WTC11 (cell line): ENCODE results near the gene SLC44A5. TPM values are rescaled to one million over a fixed set of nuclear protein-coding genes. Genes with fewer than 3 reads are reported as not detected.
"Not testable (repeated sequence)": the region's sequence is repeated elsewhere in the genome, so short reads cannot be mapped to it uniquely, and the experiment has no call there.

Experiments used
- ATAC-seq: fragments of 200-7000 bp; cut with Tn5 transposase; 2 replicates; pipeline ENCODE4 v1.10.0; 2021; ENCODE audit warnings: mild to moderate bottlenecking, moderate library complexity
- CTCF ChIA-PET: fragments of 300-600 bp; sonication (Branson Sonifier 250); formaldehyde crosslinking; loops from one replicate; lab custom pipeline; 2021; ENCODE audit warnings: antibody characterized with exemption; lab: Charles Lee
- POLR2A ChIA-PET: fragments of 350-600 bp; sonication (Branson Sonifier 250); formaldehyde crosslinking; loops from one replicate; lab custom pipeline; 2021; ENCODE audit warnings: antibody characterized with exemption; lab: Charles Lee
- DNase-seq: peaks from one replicate; pipeline ENCODE4 v3.0.0; 2021; ENCODE audit warnings: low spot score
- H3K27ac Mint-ChIP-seq: 2 replicates; pipeline ENCODE4 v1.8.0; 2021; ENCODE audit warnings: mixed read lengths
- H3K27me3 Mint-ChIP-seq: 2 replicates; pipeline ENCODE4 v1.8.0; 2021; ENCODE audit warnings: low read depth, mild to moderate bottlenecking, moderate library complexity, mixed read lengths
- H3K36me3 Mint-ChIP-seq: 2 replicates; pipeline ENCODE4 v1.8.0; 2021; ENCODE audit warnings: mixed read lengths
- H3K4me1 Mint-ChIP-seq: 2 replicates; pipeline ENCODE4 v1.8.0; 2022; ENCODE audit warnings: mixed read lengths
- H3K4me3 Mint-ChIP-seq: 2 replicates; pipeline ENCODE4 v1.8.0; 2021; ENCODE audit warnings: mild to moderate bottlenecking, moderate library complexity, mixed read lengths
- H3K9me3 Mint-ChIP-seq: 2 replicates; pipeline ENCODE4 v1.8.0; 2021; ENCODE audit warnings: mixed read lengths
- AR ChIP-seq: fragments of 250-450 bp; sonication (Bioruptor Pico); IDR thresholded peaks from 2 replicates; pipeline ENCODE4 v1.9.0; 2021; ENCODE audit warnings: mild to moderate bottlenecking
- CREB1 ChIP-seq: sonication (generic); formaldehyde crosslinking; IDR thresholded peaks from 2 replicates; pipeline ENCODE4 v1.8.0; 2023; ENCODE audit warnings: mild to moderate bottlenecking, missing genetic modification reagents
- FOXJ3 ChIP-seq: sonication (generic); formaldehyde crosslinking; IDR thresholded peaks from 2 replicates; pipeline ENCODE4 v1.9.0; 2021; ENCODE audit warnings: missing genetic modification reagents, mild to moderate bottlenecking, borderline replicate concordance
- FOXK1 ChIP-seq: sonication (generic); formaldehyde crosslinking; IDR thresholded peaks from 2 replicates; pipeline ENCODE4 v1.8.0; 2022; ENCODE audit warnings: mild to moderate bottlenecking, moderate library complexity, missing genetic modification reagents
- FOXP1 ChIP-seq: sonication (generic); formaldehyde crosslinking; IDR thresholded peaks from 2 replicates; pipeline ENCODE4 v1.8.0; 2022; ENCODE audit warnings: missing genetic modification reagents, mild to moderate bottlenecking, moderate library complexity, borderline replicate concordance
- JAZF1 ChIP-seq: fragments of 250-450 bp; sonication (Bioruptor Pico); IDR thresholded peaks from 2 replicates; pipeline ENCODE4 v1.9.0; 2021; ENCODE audit warnings: moderate library complexity, mild to moderate bottlenecking, inconsistent platforms
- JUN ChIP-seq: sonication (generic); formaldehyde crosslinking; IDR thresholded peaks from 2 replicates; pipeline ENCODE4 v1.8.0; 2023; ENCODE audit warnings: mild to moderate bottlenecking, missing genetic modification reagents
- PRRX2 ChIP-seq: fragments of 250-450 bp; sonication (Bioruptor Pico); IDR thresholded peaks from 2 replicates; pipeline ENCODE4 v1.8.0; 2021; ENCODE audit warnings: mild to moderate bottlenecking
- SMAD3 ChIP-seq: sonication (generic); formaldehyde crosslinking; IDR thresholded peaks from 2 replicates; pipeline ENCODE4 v1.8.0; 2022; ENCODE audit warnings: missing genetic modification reagents, mild to moderate bottlenecking, borderline replicate concordance
- SP1 ChIP-seq: sonication (generic); formaldehyde crosslinking; conservative IDR thresholded peaks from 2 replicates; pipeline ENCODE4 v1.8.1; 2022; ENCODE audit warnings: missing genetic modification reagents
- ZBTB21 ChIP-seq: sonication (generic); formaldehyde crosslinking; IDR thresholded peaks from 2 replicates; pipeline ENCODE4 v1.8.1; 2023; ENCODE audit warnings: mild to moderate bottlenecking, missing genetic modification reagents, borderline replicate concordance
- ZBTB43 ChIP-seq: sonication (generic); formaldehyde crosslinking; IDR thresholded peaks from 2 replicates; pipeline ENCODE4 v1.8.1; 2023; ENCODE audit warnings: mild to moderate bottlenecking, missing genetic modification reagents
- ZNF121 ChIP-seq: sonication (generic); formaldehyde crosslinking; IDR thresholded peaks from 2 replicates; pipeline ENCODE4 v1.8.0; 2023; ENCODE audit warnings: missing genetic modification reagents
- ZNF232 ChIP-seq: sonication (generic); formaldehyde crosslinking; IDR thresholded peaks from 2 replicates; pipeline ENCODE4 v1.8.0; 2022; ENCODE audit warnings: mild to moderate bottlenecking, missing genetic modification reagents
- ZNF281 ChIP-seq: sonication (generic); formaldehyde crosslinking; IDR thresholded peaks from 2 replicates; pipeline ENCODE4 v1.8.0; 2023; ENCODE audit warnings: mild to moderate bottlenecking, missing genetic modification reagents
- ZNF396 ChIP-seq: fragments of 250-450 bp; sonication (Bioruptor Pico); IDR thresholded peaks from 2 replicates; pipeline ENCODE4 v1.8.0; 2021; ENCODE audit warnings: mild to moderate bottlenecking, moderate library complexity, borderline replicate concordance
- ZNF416 ChIP-seq: fragments of 250-450 bp; sonication (Bioruptor Pico); IDR thresholded peaks from 2 replicates; pipeline ENCODE4 v1.9.0; 2021; ENCODE audit warnings: mild to moderate bottlenecking, inconsistent platforms
- ZNF671 ChIP-seq: fragments of 250-450 bp; sonication (Bioruptor Pico); IDR thresholded peaks from 2 replicates; pipeline ENCODE4 v1.8.0; 2021; ENCODE audit warnings: mild to moderate bottlenecking
- total RNA-seq: library from RNA; stranded (reverse); gene quantifications from 3 replicates; pipeline ENCODE4 v1.2.3, GENCODE V29; 2021
- TF ChIP-seq, protein P1 (sequence below): sonication (generic); formaldehyde crosslinking; IDR thresholded peaks from 2 replicates; pipeline ENCODE4 v1.8.1; 2022; ENCODE audit warnings: mild to moderate bottlenecking, moderate library complexity, missing genetic modification reagents

Gene SLC44A5
- total RNA-seq, 1 experiment from 2014 or later, result 1.8 TPM

GRCh38 chr1:75484789-75485188, 126.1 kb downstream of the SLC44A5 start:
- POLR2A ChIA-PET, result no interaction called here
- Mint-ChIP-seq H3K9me3 (peaks cover 44% of the 10 kb centered on the region), H3K4me3 (no peak overlapping the region), H3K36me3 (peaks cover 23% of the 10 kb centered on the region), H3K27ac (no peak overlapping the region), H3K27me3 (no peaks in the 10 kb centered on the region), H3K4me1 (no peaks in the 10 kb centered on the region)
- CTCF ChIA-PET, result no interaction called here
- DNase-seq (no peak), ATAC-seq (no peak)
- TF ChIP-seq CREB1 (CRISPR knock-in tag), result no peak
- TF ChIP-seq ZNF121 (CRISPR knock-in tag), result no peak
- no peak for TF ChIP-seq ZBTB21
- TF ChIP-seq JAZF1, result no peak
- TF ChIP-seq ZNF232, result no peak

DNA sequence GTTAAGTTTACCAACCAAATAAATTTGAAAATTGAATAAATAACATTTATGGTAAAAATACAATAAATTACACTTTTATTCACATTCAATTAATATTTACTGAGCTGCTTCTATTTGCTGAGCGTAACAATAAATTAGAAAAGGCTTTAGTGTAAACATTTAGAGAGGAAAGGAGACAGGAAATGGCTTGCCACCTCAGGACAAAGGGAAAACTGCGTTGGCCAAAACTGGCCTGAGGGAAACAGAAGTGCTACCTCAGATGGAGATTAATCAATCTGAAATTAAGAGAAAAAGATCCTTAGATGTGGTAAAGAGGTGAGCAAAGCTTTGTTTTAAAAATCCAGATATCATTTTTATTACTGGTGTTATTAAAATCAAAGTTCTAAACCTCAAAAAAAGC, 128.0 kb downstream of the SLC44A5 start:
- H3K9me3 Mint-ChIP-seq, result peaks cover 41% of the 10 kb centered on the region
- no peak for DNase-seq
- H3K27me3 Mint-ChIP-seq, result no peaks in the 10 kb centered on the region
- H3K4me3 Mint-ChIP-seq, result no peak overlapping the region
- ChIA-PET CTCF (no interaction called here), POLR2A (no interaction called here)
- peaks cover 23% of the 10 kb centered on the region for H3K36me3 Mint-ChIP-seq
- TF ChIP-seq ZBTB43 (CRISPR knock-in tag) (no peak), ZNF416 (CRISPR knock-in tag) (no peak), ZNF671 (no peak), FOXP1 (CRISPR knock-in tag) (no peak), ZNF281 (no peak), SMAD3 (CRISPR knock-in tag) (no peak), AR (CRISPR knock-in tag) (no peak), CREB1 (CRISPR knock-in tag) (no peak), FOXJ3 (no peak), ZNF396 (CRISPR knock-in tag) (no peak), ZNF232 (no peak), JUN (CRISPR knock-in tag) (no peak), ZBTB21 (no peak), FOXK1 (CRISPR knock-in tag) (no peak), SP1 (CRISPR knock-in tag) (no peak), PRRX2 (no peak)
- TF ChIP-seq, protein P1, sequence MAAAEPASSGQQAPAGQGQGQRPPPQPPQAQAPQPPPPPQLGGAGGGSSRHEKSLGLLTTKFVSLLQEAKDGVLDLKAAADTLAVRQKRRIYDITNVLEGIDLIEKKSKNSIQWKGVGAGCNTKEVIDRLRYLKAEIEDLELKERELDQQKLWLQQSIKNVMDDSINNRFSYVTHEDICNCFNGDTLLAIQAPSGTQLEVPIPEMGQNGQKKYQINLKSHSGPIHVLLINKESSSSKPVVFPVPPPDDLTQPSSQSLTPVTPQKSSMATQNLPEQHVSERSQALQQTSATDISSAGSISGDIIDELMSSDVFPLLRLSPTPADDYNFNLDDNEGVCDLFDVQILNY (CRISPR knock-in tag), result no peak
- no peak for ATAC-seq
- no peak overlapping the region for H3K27ac Mint-ChIP-seq
- no peaks in the 10 kb centered on the region for H3K4me1 Mint-ChIP-seq

DNA sequence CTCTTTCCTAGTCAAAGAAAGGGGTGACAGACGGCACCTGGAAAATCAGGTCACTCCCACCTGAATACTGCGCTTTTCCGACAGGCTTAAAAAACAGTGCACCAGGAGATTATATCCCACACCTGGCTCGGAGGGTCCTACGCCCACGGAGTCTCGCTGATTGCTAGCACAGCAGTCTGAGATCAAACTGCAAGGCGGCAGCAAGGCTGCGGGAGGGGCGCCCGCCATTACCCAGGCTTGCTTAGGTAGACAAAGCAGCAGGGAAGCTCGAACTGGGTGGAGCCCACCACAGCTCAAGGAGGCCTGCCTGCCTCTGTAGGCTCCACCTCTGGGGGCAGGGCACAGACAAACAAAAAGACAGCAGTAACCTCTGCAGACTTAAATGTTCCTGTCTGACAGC, 134.4 kb downstream of the SLC44A5 start:
- POLR2A ChIA-PET, ATAC-seq, H3K36me3 Mint-ChIP-seq, DNase-seq, H3K27ac Mint-ChIP-seq, H3K27me3 Mint-ChIP-seq, CTCF ChIA-PET, H3K4me3 Mint-ChIP-seq, H3K4me1 Mint-ChIP-seq: not testable (repeated sequence)
- H3K9me3 Mint-ChIP-seq, result peaks cover 19% of the 10 kb centered on the region
